GM12875 (cell line): ENCODE measurements around the gene EXOG.
"Not testable (repeated sequence)": the region's sequence is repeated elsewhere in the genome, so short reads cannot be mapped to it uniquely, and the experiment has no call there.

ENCODE experiments used
- H3K4me3 ChIP-seq: one replicate; pipeline ENCODE4 v1.5.1; 2011; ENCODE audit warnings: low read depth, low read length, control low read depth
- CTCF ChIP-seq: IDR thresholded peaks from 2 replicates; pipeline ENCODE4 v1.5.1; 2011; ENCODE audit warnings: low read depth, mild to moderate bottlenecking, control low read depth, inconsistent platforms, low read length, moderate library complexity, borderline replicate concordance; ENCODE audit not compliant: insufficient read depth

EXOG gene

GRCh38 chr3:38565339-38566214, 69.4 kb downstream of the EXOG start:
- TF ChIP-seq CTCF = no peak
- no peak overlapping the region for H3K4me3 ChIP-seq

- no peak overlapping the region for H3K4me3 ChIP-seq
- TF ChIP-seq CTCF = no peak
Observed at GRCh38 chr3:38566215-38566528, 70.0 kb downstream of the EXOG start.

- not testable (repeated sequence) for H3K4me3 ChIP-seq
Observed at GRCh38 chr3:38566794-38567193, 70.7 kb downstream of the EXOG start.

GRCh38 chr3:38567498-38567897, 71.4 kb downstream of the EXOG start:
- no peak for TF ChIP-seq CTCF
- H3K4me3 ChIP-seq = no peak overlapping the region

- TF ChIP-seq CTCF = no peak
- no peak overlapping the region for H3K4me3 ChIP-seq
Observed at GRCh38 chr3:38573111-38573510, 77.0 kb downstream of the EXOG start.

- no peak for TF ChIP-seq CTCF
- H3K4me3 ChIP-seq = no peak overlapping the region
Observed at GRCh38 chr3:38573556-38573955, 77.4 kb downstream of the EXOG start.

- no peak overlapping the region for H3K4me3 ChIP-seq
- TF ChIP-seq CTCF = no peak
Observed at GRCh38 chr3:38574411-38575278, 78.5 kb downstream of the EXOG start.
